OCI-LY1 (cell line): ENCODE results near the gene HYAL2.

ENCODE experiments used
- H2AFZ ChIP-seq: fragments of 200-600 bp; sonication (generic), shearing (Covaris generic); 2 replicates; pipeline ENCODE4 v1.6.0; 2014; ENCODE audit warnings: antibody characterized with exemption, mild to moderate bottlenecking, low read length
- H3F3A ChIP-seq: fragments of 200-600 bp; sonication (generic), shearing (Covaris generic); 2 replicates; pipeline ENCODE4 v1.6.0; 2014; ENCODE audit warnings: mild to moderate bottlenecking, antibody characterized with exemption, low read length, moderate library complexity; ENCODE audit not compliant: insufficient read depth
- H3K27ac ChIP-seq: fragments of 200-600 bp; sonication (generic); 2 replicates; pipeline ENCODE4 v1.5.1; 2014; ENCODE audit warnings: low read length, mixed run types, mild to moderate bottlenecking, low read depth; ENCODE audit not compliant: poor library complexity, severe bottlenecking
- H3K27me3 ChIP-seq: fragments of 200-600 bp; sonication (generic); 2 replicates; pipeline ENCODE4 v1.6.0; 2014; ENCODE audit warnings: antibody characterized with exemption, mild to moderate bottlenecking, low read length, moderate library complexity; ENCODE audit not compliant: insufficient read depth
- H3K36me3 ChIP-seq: fragments of 200-600 bp; sonication (generic); 2 replicates; pipeline ENCODE4 v1.6.1; 2014; ENCODE audit warnings: mild to moderate bottlenecking, antibody characterized with exemption, low read length, moderate library complexity, mixed read lengths; ENCODE audit not compliant: insufficient read depth
- H3K4me1 ChIP-seq: fragments of 200-600 bp; sonication (generic); 2 replicates; pipeline ENCODE4 v1.5.1; 2014; ENCODE audit warnings: mild to moderate bottlenecking, low read length, moderate library complexity; ENCODE audit not compliant: insufficient read depth, severe bottlenecking
- H3K4me2 ChIP-seq: fragments of 200-600 bp; sonication (generic), shearing (Covaris generic); 2 replicates; pipeline ENCODE4 v1.6.1; 2014; ENCODE audit warnings: low read length
- H3K4me3 ChIP-seq: fragments of 200-600 bp; sonication (generic); 2 replicates; pipeline ENCODE4 v1.5.1; 2014; ENCODE audit warnings: low read length, low read depth, mild to moderate bottlenecking, mixed read lengths; ENCODE audit not compliant: poor library complexity, severe bottlenecking
- H3K79me2 ChIP-seq: fragments of 200-600 bp; shearing (Covaris generic); 2 replicates; pipeline ENCODE4 v1.6.1; 2016; ENCODE audit warnings: mixed run types, low read length, mixed read lengths; ENCODE audit not compliant: insufficient read depth
- H3K9ac ChIP-seq: fragments of 200-600 bp; sonication (generic), shearing (Covaris generic); 2 replicates; pipeline ENCODE4 v1.6.1; 2014; ENCODE audit warnings: mild to moderate bottlenecking, low read length, mixed read lengths
- H3K9me2 ChIP-seq: fragments of 200-600 bp; sonication (generic), shearing (Covaris generic); 2 replicates; pipeline ENCODE4 v1.6.1; 2014; ENCODE audit warnings: low read depth, mild to moderate bottlenecking, low read length, mixed read lengths
- H3K9me3 ChIP-seq: fragments of 200-600 bp; shearing (Covaris generic); 2 replicates; pipeline ENCODE4 v1.6.1; 2014; ENCODE audit warnings: low read length, mixed read lengths
- H4K20me1 ChIP-seq: fragments of 200-600 bp; sonication (generic), shearing (Covaris generic); 2 replicates; pipeline ENCODE4 v1.6.0; 2016; ENCODE audit warnings: mild to moderate bottlenecking, low read length; ENCODE audit not compliant: insufficient read depth
- CTCF ChIP-seq: fragments of 200-600 bp; sonication (generic), shearing (Covaris generic); IDR thresholded peaks from 2 replicates; pipeline ENCODE4 v1.5.1; 2017; ENCODE audit warnings: mild to moderate bottlenecking, antibody characterized with exemption, low read length, moderate library complexity, mixed read lengths
- EZH2 ChIP-seq: fragments of 200-600 bp; sonication (generic), shearing (Covaris generic); IDR thresholded peaks from 2 replicates; pipeline ENCODE4 v1.8.0; 2017; ENCODE audit warnings: borderline replicate concordance, mixed run types, mild to moderate bottlenecking, antibody characterized with exemption, low read length, moderate library complexity, mixed read lengths

The HYAL2 gene

GRCh38 chr3:50345586-50346234, 23.2 kb upstream of the HYAL2 start, which contains the start of gene ZMYND10:
Gene ZMYND10 (minus strand): TSS chr3:50345732. CDS start chr3:50345579, 153 bp downstream.
- Histone ChIP-seq H2AFZ (no peak within 1 kb of the TSS), H3K27ac (no peak within 1 kb of the TSS), H3K36me3 (peaks cover 18% of the 10 kb centered on the region; the same call in 1 of the 2 replicates)

GRCh38 chr3:50345008-50345407, 22.5 kb upstream of the HYAL2 start:
- H3K27ac ChIP-seq = no peak overlapping the region
- H4K20me1 ChIP-seq = no peaks in the 10 kb centered on the region
- H3K9me2 ChIP-seq = no peaks in the 10 kb centered on the region
- no peak overlapping the region for H2AFZ ChIP-seq
- H3K79me2 ChIP-seq = no peaks in the 10 kb centered on the region
- no peaks in the 10 kb centered on the region for H3K9me3 ChIP-seq
- TF ChIP-seq EZH2 (no peak), CTCF (no peak)
- no peaks in the 10 kb centered on the region for H3K27me3 ChIP-seq
- H3K36me3 ChIP-seq = peaks cover 18% of the 10 kb centered on the region; the same call in 1 of the 2 replicates
- H3F3A ChIP-seq = no peaks in the 10 kb centered on the region
- no peak overlapping the region for H3K9ac ChIP-seq
- H3K4me1 ChIP-seq = peaks cover 35% of the 10 kb centered on the region
- peak overlapping the region; percentile 65; the same call in 1 of the 2 replicates for H3K4me2 ChIP-seq
- peak overlapping the region; percentile 46 for H3K4me3 ChIP-seq

More at GRCh38 chr3:50345586-50346234, 23.2 kb upstream of the HYAL2 start, which contains the start of gene ZMYND10:
- peak within 1 kb of the TSS; percentile 65 for H3K4me2 ChIP-seq
- H3K4me1 ChIP-seq = peaks cover 33% of the 10 kb centered on the region
- H3K27me3 ChIP-seq = no peaks in the 10 kb centered on the region
- no peaks in the 10 kb centered on the region for H3K79me2 ChIP-seq
- no peaks in the 10 kb centered on the region for H3K9me2 ChIP-seq
- H3F3A ChIP-seq = no peaks in the 10 kb centered on the region
- H4K20me1 ChIP-seq = no peaks in the 10 kb centered on the region
- peak within 1 kb of the TSS; percentile 55 for H3K9ac ChIP-seq
- TF ChIP-seq EZH2 = no peak
- no peak for TF ChIP-seq CTCF
- H3K9me3 ChIP-seq = no peaks in the 10 kb centered on the region
- peak within 1 kb of the TSS; percentile 46 for H3K4me3 ChIP-seq

- H3K36me3 ChIP-seq = peaks cover 8% of the 10 kb centered on the region; the same call in 1 of the 2 replicates
- H3K9ac ChIP-seq = no peak overlapping the region
- H3K4me1 ChIP-seq = peaks cover 43% of the 10 kb centered on the region
- H3K9me3 ChIP-seq = no peaks in the 10 kb centered on the region
- 0 out of 2 replicates have a peak, but pooled peaks cover 5% of the 10 kb centered on the region for H3F3A ChIP-seq
- no peaks in the 10 kb centered on the region for H4K20me1 ChIP-seq
- H3K79me2 ChIP-seq = no peaks in the 10 kb centered on the region
- H3K4me2 ChIP-seq = no peak overlapping the region
- H3K27ac ChIP-seq = no peak overlapping the region
- H3K9me2 ChIP-seq = no peaks in the 10 kb centered on the region
- TF ChIP-seq EZH2 (no peak), CTCF (no peak)
- H3K27me3 ChIP-seq = no peaks in the 10 kb centered on the region
- H2AFZ ChIP-seq = no peak overlapping the region
- H3K4me3 ChIP-seq = no peak overlapping the region
These were observed 20.5 kb upstream of the HYAL2 start for GRCh38 chr3:50342813-50343633.
